ENCODE measurements around the gene RGS3.

RGS3 gene

GRCh38 chr9:113598883-113599282 is 135.4 kb downstream of the RGS3 start:
- H3K9me3 ChIP-seq (ENCODE audit: control insufficient read depth, insufficient read depth, low read depth, low read length) = no peaks in the 10 kb centered on the region
- H3K36me3 ChIP-seq (ENCODE audit: control insufficient read depth in 2 of 2, insufficient read depth in 1 of 2, low read length in 2 of 2) = peaks cover 0 to 11% of the 10 kb centered on the region in 2 experiments; a peak in 1 of 3 replicates
- no peak for TF ChIP-seq PRDM2 (tag by site-specific recombination; IDR thresholded peaks at IDR 0.05; ENCODE audit: borderline replicate concordance)
- TF ChIP-seq ZNF510 (tag by site-specific recombination; IDR thresholded peaks at IDR 0.05; ENCODE audit: insufficient replicate concordance) = no peak
- no peak for TF ChIP-seq ZNF544 (tag by site-specific recombination; IDR thresholded peaks at IDR 0.05)
- no peak for TF ChIP-seq ZNF10 (tag by site-specific recombination; IDR thresholded peaks at IDR 0.05)
- no peak for TF ChIP-seq GFI1B (tag by site-specific recombination; IDR thresholded peaks at IDR 0.05)
- no peak for TF ChIP-seq ZNF426 (tag by site-specific recombination; IDR thresholded peaks at IDR 0.05)
- no peak for TF ChIP-seq ZNF654 (tag by site-specific recombination; IDR thresholded peaks at IDR 0.05; ENCODE audit: low read depth)
- no peak for TF ChIP-seq ZNF2 (tag by site-specific recombination; IDR thresholded peaks at IDR 0.05)
- no peak for TF ChIP-seq ZNF211 (tag by site-specific recombination; IDR thresholded peaks at IDR 0.05; ENCODE audit: low read depth)
- no peak for TF ChIP-seq ZNF140 (tag by site-specific recombination; IDR thresholded peaks at IDR 0.05)
- TF ChIP-seq ZBTB44 (tag by site-specific recombination; IDR thresholded peaks at IDR 0.05) = no peak
- TF ChIP-seq MZF1 (tag by site-specific recombination; IDR thresholded peaks at IDR 0.05; ENCODE audit: borderline replicate concordance) = no peak
- no peak for TF ChIP-seq GLIS2 (tag by site-specific recombination; IDR thresholded peaks at IDR 0.05)
- TF ChIP-seq BCL6B (tag by site-specific recombination; IDR thresholded peaks at IDR 0.05) = no peak
- no peak for TF ChIP-seq ZNF274 (IDR thresholded peaks at IDR 0.05; ENCODE audit: low read length)
- no peak for TF ChIP-seq ZNF274 (tag by site-specific recombination; IDR thresholded peaks at IDR 0.05; ENCODE audit: borderline replicate concordance)
- TF ChIP-seq ZBTB17 (tag by site-specific recombination; IDR thresholded peaks at IDR 0.05) = no peak
- TF ChIP-seq ZNF280C (tag by site-specific recombination; IDR thresholded peaks at IDR 0.05) = no peak
- no peak for TF ChIP-seq SP7 (tag by site-specific recombination; IDR thresholded peaks at IDR 0.05)
- TF ChIP-seq ZNF23 (tag by site-specific recombination; IDR thresholded peaks at IDR 0.05; ENCODE audit: borderline replicate concordance) = no peak
- H3K4me1 ChIP-seq (ENCODE audit: control insufficient read depth, insufficient read depth, low read length) = peaks cover 6% of the 10 kb centered on the region
- H3K4me3 ChIP-seq (ENCODE audit: low read depth, low read length) = no peak overlapping the region
- ChIA-PET CTCF (interaction anchor here (20.2 kb wide), 1 partner anchor 56 kb away, joined by 831 read pairs; no protein-coding TSS in a partner anchor), POLR2A (no interaction called here)
- no peak overlapping the region for H3K27ac ChIP-seq (ENCODE audit: extremely low read depth, low read depth, low read length)

Data from HEK293 (cell line).